Cardiac fibroblast (primary cell): Measurements from ENCODE around the gene PCTP.

Source experiments
- DNase-seq, 2 donors: peaks; one replicate each; pipeline versions ENCODE4 v3.0.0 to v3.0.0-alpha.2; 2010; ENCODE audit warnings: low read depth in 2 of 2
- H3K4me3 ChIP-seq, 2 donors: replicated peaks in 1 of 2; 1 replicate in 1 of 2; 2 replicates in 1 of 2; pipeline ENCODE4 v1.5.1; 2011; ENCODE audit warnings: low read depth in 2 of 2, low read length in 2 of 2, mild to moderate bottlenecking in 2 of 2, moderate library complexity in 1 of 2
- TF ChIP-seq, protein P1 (sequence below): IDR thresholded peaks from one replicate; pipeline ENCODE4 v1.5.1; 2011; ENCODE audit warnings: low read depth, mild to moderate bottlenecking, low read length, inconsistent platforms

Gene PCTP

DNA sequence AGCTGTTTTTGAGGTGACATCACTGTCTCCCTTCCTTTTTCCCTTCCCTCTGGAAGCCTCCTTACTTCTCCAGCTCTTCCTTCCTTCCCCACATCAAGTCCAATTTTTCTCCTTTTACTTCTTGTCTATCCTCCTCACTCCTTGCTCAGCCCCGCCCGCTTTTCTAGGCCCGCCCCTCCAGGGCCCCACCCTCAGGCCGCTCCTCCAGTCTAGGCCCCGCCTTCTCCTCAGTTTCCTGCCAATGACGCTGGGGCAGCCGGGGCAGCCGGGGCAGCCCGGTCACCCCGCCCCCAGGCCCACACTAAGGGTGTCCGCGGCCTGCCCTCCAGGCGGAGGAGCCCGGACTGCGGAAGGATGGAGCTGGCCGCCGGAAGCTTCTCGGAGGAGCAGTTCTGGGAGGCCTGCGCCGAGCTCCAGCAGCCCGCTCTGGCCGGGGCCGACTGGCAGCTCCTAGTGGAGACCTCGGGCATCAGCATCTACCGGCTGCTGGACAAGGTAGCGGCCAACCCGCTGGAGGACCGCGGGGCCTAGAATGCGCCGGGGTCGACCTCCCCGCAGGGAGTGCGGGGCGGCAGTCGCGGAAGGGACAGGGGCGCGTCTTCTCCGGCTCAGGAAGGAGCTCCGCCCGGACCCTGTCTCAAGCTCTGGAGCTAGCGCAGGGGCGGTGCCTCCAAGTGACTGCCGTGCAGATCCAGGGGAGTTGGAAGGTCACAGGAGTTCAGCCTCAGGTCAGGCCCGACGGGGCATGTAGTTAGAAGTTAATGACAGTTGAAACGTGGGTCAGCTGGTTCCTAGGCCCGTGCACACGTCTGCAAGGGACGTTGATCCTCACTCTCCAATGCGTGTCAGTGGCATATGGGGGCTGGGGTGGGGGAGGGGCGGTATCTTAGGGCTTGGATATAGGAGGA, at the start of gene PCTP:
Gene PCTP, plus strand, starts transcription at position 302 of the 908 bp plus-strand sequence. Its CDS starts 53 bp downstream, at position 355.
- TF ChIP-seq, protein P1, sequence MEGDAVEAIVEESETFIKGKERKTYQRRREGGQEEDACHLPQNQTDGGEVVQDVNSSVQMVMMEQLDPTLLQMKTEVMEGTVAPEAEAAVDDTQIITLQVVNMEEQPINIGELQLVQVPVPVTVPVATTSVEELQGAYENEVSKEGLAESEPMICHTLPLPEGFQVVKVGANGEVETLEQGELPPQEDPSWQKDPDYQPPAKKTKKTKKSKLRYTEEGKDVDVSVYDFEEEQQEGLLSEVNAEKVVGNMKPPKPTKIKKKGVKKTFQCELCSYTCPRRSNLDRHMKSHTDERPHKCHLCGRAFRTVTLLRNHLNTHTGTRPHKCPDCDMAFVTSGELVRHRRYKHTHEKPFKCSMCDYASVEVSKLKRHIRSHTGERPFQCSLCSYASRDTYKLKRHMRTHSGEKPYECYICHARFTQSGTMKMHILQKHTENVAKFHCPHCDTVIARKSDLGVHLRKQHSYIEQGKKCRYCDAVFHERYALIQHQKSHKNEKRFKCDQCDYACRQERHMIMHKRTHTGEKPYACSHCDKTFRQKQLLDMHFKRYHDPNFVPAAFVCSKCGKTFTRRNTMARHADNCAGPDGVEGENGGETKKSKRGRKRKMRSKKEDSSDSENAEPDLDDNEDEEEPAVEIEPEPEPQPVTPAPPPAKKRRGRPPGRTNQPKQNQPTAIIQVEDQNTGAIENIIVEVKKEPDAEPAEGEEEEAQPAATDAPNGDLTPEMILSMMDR, result peak; percentile 60
- H3K4me3 ChIP-seq, result peak within 1 kb of the TSS; percentile 82 to 84
- peak; percentile 93 to 97 for DNase-seq

DNA sequence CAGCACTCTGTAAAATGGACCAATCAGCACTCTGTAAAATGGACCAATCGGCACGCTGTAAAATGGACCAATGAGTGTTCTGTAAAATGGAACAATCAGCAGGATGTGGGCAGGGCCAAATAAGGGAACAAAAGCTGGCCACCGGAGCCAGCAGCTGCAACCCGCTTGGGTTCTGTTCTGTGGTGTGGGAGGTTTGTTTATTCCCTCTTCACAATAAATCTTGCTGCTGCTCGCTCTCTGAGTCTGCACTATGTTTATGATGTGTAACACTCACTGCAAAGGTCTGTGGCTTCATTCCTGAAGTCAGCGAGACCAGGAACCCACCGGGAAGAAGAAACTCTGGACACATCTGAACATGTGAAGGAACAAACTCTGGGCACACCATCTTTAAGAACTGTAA, 48.7 kb upstream of the PCTP start:
- DNase-seq, result no peak
- TF ChIP-seq, protein P1, result no peak
- no peak overlapping the region for H3K4me3 ChIP-seq

DNA sequence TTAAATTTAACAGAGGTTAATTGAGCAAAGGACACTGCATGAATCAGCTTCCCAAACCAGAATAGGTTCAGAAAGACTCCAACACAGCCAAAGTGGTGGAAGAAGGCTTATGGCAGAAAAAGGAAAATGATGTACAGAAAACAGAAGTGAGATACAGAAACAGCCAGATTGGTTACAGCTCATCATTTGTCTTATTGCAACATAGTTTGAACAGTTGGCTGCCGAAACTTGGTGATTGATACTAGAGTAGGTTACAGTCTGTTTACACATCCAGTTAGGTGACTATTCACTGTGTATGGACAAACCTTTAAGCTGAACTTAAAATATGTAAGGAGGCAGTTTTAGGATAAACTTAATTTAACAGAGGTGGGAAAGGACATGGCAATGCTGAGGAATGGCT, 46.5 kb upstream of the PCTP start:
- no peak overlapping the region for H3K4me3 ChIP-seq
- TF ChIP-seq, protein P1, result no peak
- DNase-seq, result no peak

DNA sequence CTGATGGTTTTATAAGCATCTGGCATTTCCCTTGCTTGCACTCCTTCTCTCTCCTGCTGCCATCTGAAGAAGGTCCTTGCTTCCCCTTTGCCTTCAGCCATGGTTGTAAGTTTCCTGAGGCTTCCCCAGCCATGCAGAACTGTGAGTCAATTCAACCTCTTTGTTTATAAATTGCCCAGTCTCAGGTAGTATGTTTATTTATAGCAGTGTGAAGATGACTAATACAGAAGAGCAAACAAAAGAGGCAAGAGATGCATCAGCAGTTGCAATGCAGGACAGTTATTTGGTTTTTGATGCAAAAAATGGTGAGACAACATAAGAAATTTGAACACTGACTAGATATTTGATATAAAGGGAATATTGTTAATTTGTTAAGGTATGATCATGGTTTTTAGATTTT, 45.0 kb upstream of the PCTP start:
- DNase-seq, result peak in 1 of 2 donors; percentile 16
- no peak overlapping the region for H3K4me3 ChIP-seq
- TF ChIP-seq, protein P1, result no peak

DNA sequence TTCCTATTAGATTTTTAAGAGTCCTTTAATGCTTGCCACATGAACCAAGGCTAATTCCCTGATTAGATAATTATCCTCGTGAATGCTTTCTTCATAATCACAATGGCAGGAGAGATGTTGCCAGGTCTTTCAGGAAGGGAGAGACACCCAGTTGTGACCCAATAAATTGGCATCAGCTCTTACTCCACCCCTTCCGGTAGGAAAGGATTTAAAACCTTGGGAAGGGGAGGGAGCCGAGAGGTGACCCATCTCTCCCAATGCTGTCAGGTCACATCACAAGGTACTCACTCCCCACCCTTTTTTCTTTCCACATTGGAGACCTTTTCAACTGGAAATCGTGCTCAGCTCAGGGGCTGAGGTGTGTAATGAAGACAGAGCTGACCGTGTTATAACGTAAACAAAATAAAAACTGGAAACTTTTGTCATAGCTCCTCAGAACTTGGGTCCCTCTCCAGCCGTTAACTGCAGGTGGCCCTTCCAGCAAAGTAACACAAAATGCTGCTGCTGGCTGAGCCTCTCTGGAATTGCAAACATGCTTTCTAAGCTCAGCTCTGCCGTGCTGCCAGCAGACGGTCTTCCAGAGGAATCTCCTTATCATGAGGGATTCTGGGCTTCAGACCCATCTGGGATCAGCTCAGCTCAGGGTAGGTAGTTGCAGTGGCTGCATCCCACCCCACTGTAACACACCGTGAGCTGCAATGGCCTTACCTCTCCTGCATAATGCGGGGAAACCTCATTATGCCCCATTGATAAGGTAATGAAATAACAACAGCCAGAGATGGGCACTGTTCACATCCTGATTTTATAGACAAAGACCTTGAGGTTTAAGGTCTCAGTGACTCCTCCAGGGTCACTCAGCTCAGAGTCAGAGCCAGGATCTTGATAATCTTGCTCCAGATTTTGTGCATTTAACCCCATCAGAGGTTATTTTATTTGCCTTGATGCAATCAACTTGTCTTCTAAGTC, 43.8 kb upstream of the PCTP start:
- TF ChIP-seq, protein P1, result no peak
- DNase-seq, result no peak
- no peak overlapping the region for H3K4me3 ChIP-seq

DNA sequence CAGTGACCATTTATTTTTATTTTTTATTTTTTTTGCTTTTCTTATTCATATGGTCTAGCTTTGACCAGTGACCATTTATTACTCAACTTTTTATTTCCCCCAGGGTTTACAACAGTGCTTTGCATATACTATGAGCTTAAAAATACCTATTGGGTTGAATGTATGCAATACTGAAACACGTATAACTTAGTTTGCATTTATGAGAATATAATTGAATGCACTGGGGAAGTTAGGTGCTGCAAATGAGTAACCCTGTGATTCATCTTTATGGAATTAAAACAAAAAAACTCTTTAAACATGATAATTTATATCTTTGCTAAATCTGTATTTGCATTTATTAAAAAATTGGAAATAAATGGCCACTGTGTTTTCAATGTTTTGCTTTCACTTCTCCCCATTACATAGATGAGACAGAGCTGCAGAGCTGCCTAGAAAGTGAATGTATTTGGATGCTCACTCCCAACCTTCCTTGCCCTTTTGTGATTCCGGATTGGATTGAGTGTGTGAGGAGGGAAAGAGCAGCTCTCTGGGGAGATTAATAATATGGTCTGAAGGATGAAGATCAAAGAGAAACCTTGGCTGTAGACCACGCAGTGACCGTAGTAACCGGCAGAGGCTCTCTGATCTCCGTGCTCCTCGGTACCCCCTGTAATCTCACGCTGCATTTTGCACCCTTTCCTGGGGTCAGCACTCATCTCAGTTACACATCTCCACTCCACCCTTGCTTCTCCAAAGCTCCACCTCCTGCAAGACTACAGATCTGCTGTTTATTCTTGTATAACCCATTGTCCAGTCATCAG, 42.5 kb upstream of the PCTP start:
- peak in 1 of 2 donors; percentile 20 for DNase-seq
- TF ChIP-seq, protein P1, result no peak
- H3K4me3 ChIP-seq, result peak overlapping the region in 1 of 2 donors; percentile 13
